ENCODE measurements around the gene APC.

GRCh38 chr5:112703866-112704820 lies 33.5 kb upstream of the APC start:
- TF ChIP-seq BHLHE40 (IDR thresholded peaks at IDR 0.05; ENCODE audit: borderline replicate concordance) (no peak), SUZ12 (IDR thresholded peaks at IDR 0.05) (no peak), FOXK2 (IDR thresholded peaks at IDR 0.05) (no peak), TARDBP (IDR thresholded peaks at IDR 0.05) (no peak)

Measured in HEK293T (cell line).